Activated CD4-positive, alpha-beta T cell treated with anti-CD3 and anti-CD28 coated beads for 36 hours (primary cell): ENCODE measurements around the gene CHN2. TPM values are rescaled to one million over a fixed set of nuclear protein-coding genes. Genes with fewer than 3 reads are reported as not detected.
"Not testable (repeated sequence)": the region's sequence is repeated elsewhere in the genome, so short reads cannot be mapped to it uniquely, and the experiment has no call there.

ENCODE experiments used
- ATAC-seq: fragments of 200-7000 bp; cut with Tn5 transposase; one replicate; pipeline ENCODE4 v1.10.0; 2021; ENCODE audit warnings: mild to moderate bottlenecking, moderate library complexity
- CTCF ChIA-PET: fragments of 350-600 bp; sonication (Branson Sonifier 250); formaldehyde crosslinking; loops from one replicate; lab custom pipeline; 2021; ENCODE audit warnings: antibody characterized with exemption; lab: Charles Lee
- POLR2A ChIA-PET: fragments of 350-600 bp; sonication (Branson Sonifier 250); formaldehyde crosslinking; loops from one replicate; lab custom pipeline; 2021; ENCODE audit warnings: antibody characterized with exemption, inconsistent platforms; lab: Charles Lee
- DNase-seq: peaks from one replicate; pipeline ENCODE4 v3.0.0-alpha.2; 2020
- H3K27ac Mint-ChIP-seq: one replicate; pipeline ENCODE4 v1.8.0; 2021; ENCODE audit warnings: mixed read lengths
- H3K27me3 Mint-ChIP-seq: one replicate; pipeline ENCODE4 v1.8.0; 2021; ENCODE audit warnings: mixed read lengths
- H3K36me3 Mint-ChIP-seq: one replicate; pipeline ENCODE4 v1.8.0; 2021; ENCODE audit warnings: low read depth, mixed read lengths
- H3K4me1 Mint-ChIP-seq: one replicate; pipeline ENCODE4 v1.8.0; 2021; ENCODE audit warnings: mixed read lengths
- H3K4me3 Mint-ChIP-seq: one replicate; pipeline ENCODE4 v1.8.0; 2021; ENCODE audit warnings: mild to moderate bottlenecking, moderate library complexity, mixed read lengths
- H3K9me3 Mint-ChIP-seq: one replicate; pipeline ENCODE4 v1.8.0; 2021; ENCODE audit warnings: low read depth, mixed read lengths
- intact Hi-C, 2 experiments: fragments of 100-400 bp; cut with DNase I in 1 of 2; cut with micrococcal nuclease in 1 of 2; formaldehyde crosslinking; loops; one replicate each; pipeline versions ENCODE4 v1.14.2 to v1.15.1; 2022 to 2024; cut with DNase I, micrococcal nuclease
- total RNA-seq, 2 experiments: library from RNA; stranded (reverse); gene quantifications; one replicate each; pipeline ENCODE4 v1.2.3, GENCODE V29; 2021

The CHN2 gene
- total RNA-seq, 2 experiments from 2014 or later = 0.25 to 0.39 TPM

GRCh38 chr7:29262191-29262917, 67.8 kb downstream of the CHN2 start:
- CTCF ChIA-PET = no interaction called here
- Mint-ChIP-seq H3K27me3 (peaks cover 2% of the 10 kb centered on the region), H3K9me3 (peaks cover 3% of the 10 kb centered on the region), H3K36me3 (peaks cover 6% of the 10 kb centered on the region), H3K27ac (no peak overlapping the region), H3K4me1 (peaks cover 10% of the 10 kb centered on the region), H3K4me3 (no peak overlapping the region)
- intact Hi-C loops = no loop called here
- DNase-seq = no peak
- POLR2A ChIA-PET = no interaction called here
- ATAC-seq = no peak

- peaks cover 10% of the 10 kb centered on the region for H3K4me1 Mint-ChIP-seq
These were observed 69.1 kb downstream of the CHN2 start for GRCh38 chr7:29263601-29264207.

GRCh38 chr7:29265208-29265923, 70.8 kb downstream of the CHN2 start:
- peak; percentile 93 for ATAC-seq
- H3K4me3 Mint-ChIP-seq = no peak overlapping the region
- intact Hi-C loops = loop anchor here (1.0 to 2.0 kb wide), 3 partner anchors 20 to 21 kb away; no protein-coding TSS in a partner anchor
- ChIA-PET CTCF (no interaction called here), POLR2A (no interaction called here)
- peaks cover 6% of the 10 kb centered on the region for H3K36me3 Mint-ChIP-seq
- H3K27me3 Mint-ChIP-seq = peaks cover 10% of the 10 kb centered on the region
- H3K9me3 Mint-ChIP-seq = peaks cover 3% of the 10 kb centered on the region
- DNase-seq = peak; percentile 11
- H3K27ac Mint-ChIP-seq = no peak overlapping the region
- peaks cover 10% of the 10 kb centered on the region for H3K4me1 Mint-ChIP-seq

More at GRCh38 chr7:29263601-29264207, 69.1 kb downstream of the CHN2 start:
- CTCF ChIA-PET, DNase-seq, H3K36me3 Mint-ChIP-seq, H3K4me3 Mint-ChIP-seq, POLR2A ChIA-PET, H3K9me3 Mint-ChIP-seq, H3K27ac Mint-ChIP-seq, H3K27me3 Mint-ChIP-seq, ATAC-seq: not testable (repeated sequence)
- intact Hi-C loops = loop anchor here in 1 of 2 experiments (2.0 kb wide), 1 partner anchor 23 kb away; no protein-coding TSS in a partner anchor

- peaks cover 26% of the 10 kb centered on the region for H3K4me1 Mint-ChIP-seq
- H3K9me3 Mint-ChIP-seq = peaks cover 3% of the 10 kb centered on the region
- no peak overlapping the region for H3K27ac Mint-ChIP-seq
- DNase-seq = no peak
- peaks cover 3% of the 10 kb centered on the region for H3K36me3 Mint-ChIP-seq
- no peak for ATAC-seq
- H3K27me3 Mint-ChIP-seq = peaks cover 15% of the 10 kb centered on the region
- no peak overlapping the region for H3K4me3 Mint-ChIP-seq
- ChIA-PET POLR2A (no interaction called here), CTCF (no interaction called here)
- intact Hi-C loops = loop anchor here in 1 of 2 experiments (2.0 kb wide), 1 partner anchor 25 kb away; no protein-coding TSS in a partner anchor
These were observed 75.4 kb downstream of the CHN2 start for GRCh38 chr7:29269935-29270334.

GRCh38 chr7:29270594-29271318, 76.2 kb downstream of the CHN2 start:
- ChIA-PET CTCF (no interaction called here), POLR2A (no interaction called here)
- Mint-ChIP-seq H3K36me3 (no peaks in the 10 kb centered on the region), H3K9me3 (no peaks in the 10 kb centered on the region), H3K4me3 (no peak overlapping the region), H3K4me1 (peaks cover 18% of the 10 kb centered on the region), H3K27me3 (peaks cover 13% of the 10 kb centered on the region), H3K27ac (no peak overlapping the region)
- ATAC-seq = peak; percentile 88
- intact Hi-C loops = loop anchor here in 1 of 2 experiments (2.0 kb wide), 1 partner anchor 26 kb away; no protein-coding TSS in a partner anchor
- DNase-seq = peak; percentile 41

- H3K27ac Mint-ChIP-seq = no peak overlapping the region
- H3K27me3 Mint-ChIP-seq = peaks cover 13% of the 10 kb centered on the region
- CTCF ChIA-PET = no interaction called here
- no peaks in the 10 kb centered on the region for H3K9me3 Mint-ChIP-seq
- intact Hi-C loops = loop anchor here in 1 of 2 experiments (2.0 kb wide), 1 partner anchor 26 kb away; no protein-coding TSS in a partner anchor
- DNase-seq = no peak
- no peaks in the 10 kb centered on the region for H3K36me3 Mint-ChIP-seq
- peaks cover 16% of the 10 kb centered on the region for H3K4me1 Mint-ChIP-seq
- POLR2A ChIA-PET = no interaction called here
- no peak for ATAC-seq
- H3K4me3 Mint-ChIP-seq = no peak overlapping the region
These were observed 76.7 kb downstream of the CHN2 start for GRCh38 chr7:29271319-29271658.

- H3K4me3 Mint-ChIP-seq = no peak overlapping the region
- no peak for DNase-seq
- H3K27me3 Mint-ChIP-seq = peaks cover 13% of the 10 kb centered on the region
- H3K36me3 Mint-ChIP-seq = no peaks in the 10 kb centered on the region
- no peaks in the 10 kb centered on the region for H3K9me3 Mint-ChIP-seq
- H3K4me1 Mint-ChIP-seq = peaks cover 16% of the 10 kb centered on the region
- CTCF ChIA-PET = interaction anchor here (0.6 kb wide), 1 partner anchor 165 kb away, joined by 5 read pairs; no protein-coding TSS in a partner anchor
- ATAC-seq = no peak
- intact Hi-C loops = no loop called here
- POLR2A ChIA-PET = no interaction called here
- no peak overlapping the region for H3K27ac Mint-ChIP-seq
These were observed 77.5 kb downstream of the CHN2 start for GRCh38 chr7:29272057-29272456.

GRCh38 chr7:29274146-29275017, 79.8 kb downstream of the CHN2 start:
- no peak for ATAC-seq
- ChIA-PET POLR2A (no interaction called here), CTCF (no interaction called here)
- H3K4me1 Mint-ChIP-seq = peaks cover 21% of the 10 kb centered on the region
- H3K27me3 Mint-ChIP-seq = peaks cover 12% of the 10 kb centered on the region
- H3K27ac Mint-ChIP-seq = no peak overlapping the region
- H3K36me3 Mint-ChIP-seq = no peaks in the 10 kb centered on the region
- DNase-seq = no peak
- H3K4me3 Mint-ChIP-seq = no peak overlapping the region
- intact Hi-C loops = no loop called here
- H3K9me3 Mint-ChIP-seq = no peaks in the 10 kb centered on the region

- no peak overlapping the region for H3K27ac Mint-ChIP-seq
- intact Hi-C loops = no loop called here
These were observed 80.4 kb downstream of the CHN2 start for GRCh38 chr7:29275018-29275318.

GRCh38 chr7:29275493-29275892, 80.9 kb downstream of the CHN2 start:
- CTCF ChIA-PET = interaction anchor here (0.5 kb wide), 1 partner anchor 63 kb away, joined by 3 read pairs; no protein-coding TSS in a partner anchor
- peaks cover 20% of the 10 kb centered on the region for H3K4me1 Mint-ChIP-seq
- H3K36me3 Mint-ChIP-seq = no peaks in the 10 kb centered on the region
- ATAC-seq = no peak
- no peak overlapping the region for H3K27ac Mint-ChIP-seq
- peaks cover 12% of the 10 kb centered on the region for H3K27me3 Mint-ChIP-seq
- no peak for DNase-seq
- H3K4me3 Mint-ChIP-seq = no peak overlapping the region
- POLR2A ChIA-PET = no interaction called here
- intact Hi-C loops = no loop called here
- H3K9me3 Mint-ChIP-seq = no peaks in the 10 kb centered on the region

More at GRCh38 chr7:29275018-29275318, 80.4 kb downstream of the CHN2 start:
- H3K4me3 Mint-ChIP-seq = no peak overlapping the region
- CTCF ChIA-PET = no interaction called here
- POLR2A ChIA-PET = no interaction called here
- peaks cover 21% of the 10 kb centered on the region for H3K4me1 Mint-ChIP-seq
- DNase-seq (no peak), ATAC-seq (no peak)
- H3K36me3 Mint-ChIP-seq = no peaks in the 10 kb centered on the region
- no peaks in the 10 kb centered on the region for H3K9me3 Mint-ChIP-seq
- H3K27me3 Mint-ChIP-seq = peaks cover 13% of the 10 kb centered on the region
